ENCODE data around the gene WDR76. TPM values are rescaled to one million over a fixed set of nuclear protein-coding genes. Genes with fewer than 3 reads are reported as not detected.

Gene WDR76
- total RNA-seq, 4 donors from 2014 or later, result 4.7 to 9.7 (median 6.8) TPM

DNA sequence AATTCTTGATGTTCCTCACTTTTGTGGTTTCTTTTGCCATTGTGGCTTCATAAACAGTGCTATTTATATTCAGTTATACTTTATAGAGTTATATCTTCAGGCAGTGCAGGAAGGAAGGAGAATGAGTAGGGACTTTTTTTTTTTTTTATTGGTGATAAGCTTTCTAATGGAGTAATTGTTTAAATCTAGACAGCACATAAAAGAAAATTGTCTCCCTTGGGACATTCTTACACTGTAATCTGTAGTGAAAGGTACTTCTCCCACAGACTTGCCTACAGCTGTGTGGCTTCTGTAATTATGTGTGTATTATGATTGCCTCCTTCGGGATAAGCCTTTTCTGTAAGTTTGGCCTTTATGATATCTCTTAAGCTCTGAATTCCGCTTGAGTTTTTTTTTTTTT, 41.6 kb downstream of the WDR76 start:
- no peak for TF ChIP-seq CTCF (IDR thresholded peaks at IDR 0.05; ENCODE audit: low read depth)

DNA sequence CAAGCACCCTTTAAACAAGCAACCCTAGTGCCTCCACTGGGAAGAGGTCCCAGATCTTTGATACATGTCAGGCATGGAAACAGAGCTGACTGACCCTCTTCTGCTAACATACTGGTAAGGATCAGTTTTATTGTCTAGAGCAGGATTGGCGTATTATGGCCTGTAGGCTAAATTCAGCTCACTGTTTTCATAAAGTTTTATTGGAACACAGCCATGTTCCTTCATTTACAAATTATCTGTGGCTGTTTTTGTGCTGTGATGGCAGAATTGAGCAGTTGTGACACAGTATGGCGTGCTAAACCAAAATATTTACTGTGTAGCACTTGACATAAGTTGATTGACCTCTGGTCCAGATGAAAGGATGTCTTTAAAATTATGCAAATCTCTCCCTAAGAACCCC, 45.0 kb downstream of the WDR76 start:
- TF ChIP-seq CTCF (IDR thresholded peaks at IDR 0.05; ENCODE audit: low read depth), result no peak

DNA sequence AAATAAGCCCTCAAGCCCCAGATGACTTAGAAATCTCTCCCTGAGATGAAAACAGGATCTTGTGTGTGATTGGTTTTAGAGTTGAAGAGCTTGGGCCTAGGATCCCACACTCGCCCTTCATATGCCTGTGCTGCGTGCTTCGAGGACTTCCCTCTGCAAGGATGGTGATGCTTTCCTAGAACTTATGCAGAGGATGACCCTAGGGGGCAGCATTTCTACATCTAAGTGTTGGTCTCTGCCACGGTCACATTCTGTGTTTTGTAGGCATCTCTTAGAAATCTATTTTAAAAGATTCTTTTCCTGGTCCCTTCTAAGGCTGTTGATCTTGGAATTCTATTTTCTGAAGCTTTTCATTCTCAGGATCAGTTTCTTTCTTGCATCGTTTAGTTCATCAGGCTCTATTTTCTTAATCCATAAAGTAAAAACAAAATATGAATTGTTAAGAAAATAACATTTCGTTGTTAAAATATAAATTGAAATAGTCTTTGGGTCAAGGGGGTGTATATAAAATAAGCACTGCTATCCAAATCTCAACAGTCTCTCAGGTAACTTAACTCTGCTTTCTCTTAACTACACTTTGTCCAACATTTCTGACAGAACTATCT, 45.7 kb downstream of the WDR76 start:
- TF ChIP-seq CTCF (IDR thresholded peaks at IDR 0.05; ENCODE audit: low read depth), result no peak

- no peak for TF ChIP-seq CTCF (IDR thresholded peaks at IDR 0.05; ENCODE audit: low read depth)
Measured at GRCh38 chr15:43873651-43874050, 46.8 kb downstream of the WDR76 start.

- TF ChIP-seq CTCF (IDR thresholded peaks at IDR 0.05; ENCODE audit: low read depth), result no peak
Measured at GRCh38 chr15:43876872-43877271, 50.1 kb downstream of the WDR76 start.

- no peak for TF ChIP-seq CTCF (IDR thresholded peaks at IDR 0.05; ENCODE audit: low read depth)
Measured at GRCh38 chr15:43877371-43877770, 50.6 kb downstream of the WDR76 start.

DNA sequence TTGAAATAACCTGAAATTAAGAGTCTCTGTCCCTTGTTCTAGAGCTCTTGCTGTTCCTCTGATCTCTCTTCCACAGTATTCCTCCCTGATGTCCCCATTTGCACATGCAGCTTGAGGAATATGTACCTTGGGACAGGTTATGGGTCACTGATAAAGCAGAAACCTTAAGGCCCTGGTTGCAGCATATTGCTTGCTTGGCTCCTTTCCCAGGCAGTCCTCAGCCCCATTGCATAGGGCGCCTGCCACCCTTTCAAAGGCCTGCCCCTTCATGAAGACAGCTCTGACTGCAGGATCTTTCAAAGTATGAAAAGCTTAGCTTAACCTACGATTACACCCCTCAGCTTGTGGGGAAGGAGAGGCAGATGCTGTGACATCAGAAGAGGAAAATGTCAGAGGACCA, 51.6 kb downstream of the WDR76 start:
- no peak for TF ChIP-seq CTCF (IDR thresholded peaks at IDR 0.05; ENCODE audit: low read depth)

Data from subcutaneous adipose tissue (tissue), 4 donors.